Measurements from ENCODE around the gene JMJD1C. TPM values are rescaled to one million over a fixed set of nuclear protein-coding genes. Genes with fewer than 3 reads are reported as not detected.

Gene JMJD1C
- total and polyA plus RNA-seq, 10 of the 15 experiments (the other 5 are each of a cell fraction or from before 2014, with no cell fraction given), result 31.2 to 83.3 (median 49.5) TPM

DNA sequence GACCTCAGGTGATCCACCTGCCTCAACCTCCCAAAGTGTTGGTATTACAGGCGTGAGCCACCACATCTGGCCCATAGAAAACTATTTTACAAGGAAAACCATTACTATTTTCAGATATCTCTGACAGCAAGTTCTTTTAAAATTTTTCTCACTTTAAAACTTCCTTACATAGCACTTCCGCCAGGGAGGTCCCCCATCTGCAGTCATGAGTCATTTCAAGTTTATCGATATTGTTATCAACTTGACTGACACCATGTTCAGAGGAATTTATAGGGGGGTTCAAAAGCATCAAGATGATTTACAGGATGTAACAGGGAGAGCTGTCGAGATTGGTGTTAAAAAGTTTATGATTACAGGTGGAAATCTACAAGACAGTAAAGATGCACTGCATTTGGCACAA, 243.8 kb downstream of the JMJD1C start:
- no peak overlapping the region for H3K27ac ChIP-seq (ENCODE audit: control insufficient read depth, insufficient read depth)
- no peaks in the 10 kb centered on the region for H4K20me1 ChIP-seq (ENCODE audit: control insufficient read depth, insufficient read depth)
- H3K27me3 ChIP-seq (replicated peaks in 1 of 2; ENCODE audit: control insufficient read depth in 2 of 2, insufficient read depth in 2 of 2, low read length in 1 of 2), result no peaks in the 10 kb centered on the region
- CTCF ChIA-PET, result interaction anchor here (0.7 to 7.8 kb wide), 3 partner anchors 14 to 407 kb away, joined by 3 to 90 read pairs (median 3); no protein-coding TSS in a partner anchor
- BruUV-seq (replicated peaks), result no TSS peak
- WGBS (ENCODE audit: insufficient coverage, insufficient replicate concordance, low lambda C conversion rate, missing lambda C conversion rate), result 20% methylated on average over 4 of the region's 4 CpGs
- FAIRE-seq (no peak), ATAC-seq (peak; percentile 46), DNase-seq (ENCODE audit: low read depth, low spot score) (no peak)
- no peak overlapping the region for H3K4me2 ChIP-seq (ENCODE audit: control insufficient read depth, insufficient read depth)
- POLR2A ChIA-PET, result interaction anchor here (0.6 kb wide), 1 partner anchor 9 kb away, joined by 4 read pairs; no protein-coding TSS in a partner anchor
- intact Hi-C loops (cut with micrococcal nuclease; ENCODE audit: unreplicated experiment) (no loop called here), in situ Hi-C loops (cut with MboI) (no loop called here)
- SMC1A ChIA-PET (ENCODE audit: uncharacterized antibody, unreplicated experiment), result interaction anchor here (0.7 to 1.8 kb wide), 5 partner anchors 24 to 407 kb away, joined by 3 to 5 read pairs (median 4); no protein-coding TSS in a partner anchor
- peaks cover 0 to 4% of the 10 kb centered on the region in 2 experiments; a peak in 1 of 4 replicates for H3K36me3 ChIP-seq (ENCODE audit: control insufficient read depth in 2 of 2, insufficient read depth in 2 of 2, low read length in 1 of 2)
- peaks cover 2% of the 10 kb centered on the region; the same call in 2 of the 3 replicates for H3K9me3 ChIP-seq (replicated peaks; ENCODE audit: control insufficient read depth, insufficient read depth, low read length)
- RAD21 ChIA-PET (ENCODE audit: unreplicated experiment), result no interaction called here
- no peak overlapping the region for H3K4me3 ChIP-seq
- H3K79me2 ChIP-seq (ENCODE audit: control insufficient read depth, insufficient read depth, low read length), result peaks cover 68% of the 10 kb centered on the region
- no peak overlapping the region for H2AFZ ChIP-seq (ENCODE audit: control insufficient read depth, low read depth, low read length)
- H3K9ac ChIP-seq (ENCODE audit: control insufficient read depth, insufficient read depth, low read length), result no peak overlapping the region
- H3K4me1 ChIP-seq (ENCODE audit: control insufficient read depth, insufficient read depth, low read length), result peaks cover 17% of the 10 kb centered on the region
- TF ChIP-seq, protein P1, sequence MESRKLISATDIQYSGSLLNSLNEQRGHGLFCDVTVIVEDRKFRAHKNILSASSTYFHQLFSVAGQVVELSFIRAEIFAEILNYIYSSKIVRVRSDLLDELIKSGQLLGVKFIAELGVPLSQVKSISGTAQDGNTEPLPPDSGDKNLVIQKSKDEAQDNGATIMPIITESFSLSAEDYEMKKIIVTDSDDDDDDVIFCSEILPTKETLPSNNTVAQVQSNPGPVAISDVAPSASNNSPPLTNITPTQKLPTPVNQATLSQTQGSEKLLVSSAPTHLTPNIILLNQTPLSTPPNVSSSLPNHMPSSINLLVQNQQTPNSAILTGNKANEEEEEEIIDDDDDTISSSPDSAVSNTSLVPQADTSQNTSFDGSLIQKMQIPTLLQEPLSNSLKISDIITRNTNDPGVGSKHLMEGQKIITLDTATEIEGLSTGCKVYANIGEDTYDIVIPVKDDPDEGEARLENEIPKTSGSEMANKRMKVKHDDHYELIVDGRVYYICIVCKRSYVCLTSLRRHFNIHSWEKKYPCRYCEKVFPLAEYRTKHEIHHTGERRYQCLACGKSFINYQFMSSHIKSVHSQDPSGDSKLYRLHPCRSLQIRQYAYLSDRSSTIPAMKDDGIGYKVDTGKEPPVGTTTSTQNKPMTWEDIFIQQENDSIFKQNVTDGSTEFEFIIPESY (IDR thresholded peaks at IDR 0.05), result no peak
- TF ChIP-seq SRF (IDR thresholded peaks at IDR 0.05; ENCODE audit: low read depth in 2 of 2, low read length in 2 of 2), result peak; percentile 29 to 92; a peak in 3 of 4 replicates
- no peak for TF ChIP-seq CHD1 (IDR thresholded peaks at IDR 0.05; ENCODE audit: low read depth, low read length)
- no peak for TF ChIP-seq CBFB (IDR thresholded peaks at IDR 0.05; ENCODE audit: low read depth)
- TF ChIP-seq, protein P2, sequence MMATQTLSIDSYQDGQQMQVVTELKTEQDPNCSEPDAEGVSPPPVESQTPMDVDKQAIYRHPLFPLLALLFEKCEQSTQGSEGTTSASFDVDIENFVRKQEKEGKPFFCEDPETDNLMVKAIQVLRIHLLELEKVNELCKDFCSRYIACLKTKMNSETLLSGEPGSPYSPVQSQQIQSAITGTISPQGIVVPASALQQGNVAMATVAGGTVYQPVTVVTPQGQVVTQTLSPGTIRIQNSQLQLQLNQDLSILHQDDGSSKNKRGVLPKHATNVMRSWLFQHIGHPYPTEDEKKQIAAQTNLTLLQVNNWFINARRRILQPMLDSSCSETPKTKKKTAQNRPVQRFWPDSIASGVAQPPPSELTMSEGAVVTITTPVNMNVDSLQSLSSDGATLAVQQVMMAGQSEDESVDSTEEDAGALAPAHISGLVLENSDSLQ (IDR thresholded peaks at IDR 0.05), result peak; percentile 85
- TF ChIP-seq, protein P3, sequence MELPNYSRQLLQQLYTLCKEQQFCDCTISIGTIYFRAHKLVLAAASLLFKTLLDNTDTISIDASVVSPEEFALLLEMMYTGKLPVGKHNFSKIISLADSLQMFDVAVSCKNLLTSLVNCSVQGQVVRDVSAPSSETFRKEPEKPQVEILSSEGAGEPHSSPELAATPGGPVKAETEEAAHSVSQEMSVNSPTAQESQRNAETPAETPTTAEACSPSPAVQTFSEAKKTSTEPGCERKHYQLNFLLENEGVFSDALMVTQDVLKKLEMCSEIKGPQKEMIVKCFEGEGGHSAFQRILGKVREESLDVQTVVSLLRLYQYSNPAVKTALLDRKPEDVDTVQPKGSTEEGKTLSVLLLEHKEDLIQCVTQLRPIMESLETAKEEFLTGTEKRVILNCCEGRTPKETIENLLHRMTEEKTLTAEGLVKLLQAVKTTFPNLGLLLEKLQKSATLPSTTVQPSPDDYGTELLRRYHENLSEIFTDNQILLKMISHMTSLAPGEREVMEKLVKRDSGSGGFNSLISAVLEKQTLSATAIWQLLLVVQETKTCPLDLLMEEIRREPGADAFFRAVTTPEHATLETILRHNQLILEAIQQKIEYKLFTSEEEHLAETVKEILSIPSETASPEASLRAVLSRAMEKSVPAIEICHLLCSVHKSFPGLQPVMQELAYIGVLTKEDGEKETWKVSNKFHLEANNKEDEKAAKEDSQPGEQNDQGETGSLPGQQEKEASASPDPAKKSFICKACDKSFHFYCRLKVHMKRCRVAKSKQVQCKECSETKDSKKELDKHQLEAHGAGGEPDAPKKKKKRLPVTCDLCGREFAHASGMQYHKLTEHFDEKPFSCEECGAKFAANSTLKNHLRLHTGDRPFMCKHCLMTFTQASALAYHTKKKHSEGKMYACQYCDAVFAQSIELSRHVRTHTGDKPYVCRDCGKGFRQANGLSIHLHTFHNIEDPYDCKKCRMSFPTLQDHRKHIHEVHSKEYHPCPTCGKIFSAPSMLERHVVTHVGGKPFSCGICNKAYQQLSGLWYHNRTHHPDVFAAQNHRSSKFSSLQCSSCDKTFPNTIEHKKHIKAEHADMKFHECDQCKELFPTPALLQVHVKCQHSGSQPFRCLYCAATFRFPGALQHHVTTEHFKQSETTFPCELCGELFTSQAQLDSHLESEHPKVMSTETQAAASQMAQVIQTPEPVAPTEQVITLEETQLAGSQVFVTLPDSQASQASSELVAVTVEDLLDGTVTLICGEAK (IDR thresholded peaks at IDR 0.05; ENCODE audit: borderline replicate concordance), result no peak
- no peak for TF ChIP-seq JUND (IDR thresholded peaks at IDR 0.05; ENCODE audit: low read depth, low read length)
- no peak for TF ChIP-seq SMAD1 (IDR thresholded peaks at IDR 0.05; ENCODE audit: low read depth, partially characterized antibody)
- no peak for TF ChIP-seq TAF1 (IDR thresholded peaks at IDR 0.05; ENCODE audit: borderline replicate concordance, low read depth, low read length)
- peak in 1 of 2 experiments; percentile 53; a peak in 1 of 4 replicates for TF ChIP-seq ETV6 (conservative IDR thresholded peaks at IDR 0.05 in 1 of 2, IDR thresholded peaks at IDR 0.05 in 1 of 2; ENCODE audit: borderline replicate concordance in 1 of 2, low read depth in 1 of 2)
- TF ChIP-seq, protein P4, sequence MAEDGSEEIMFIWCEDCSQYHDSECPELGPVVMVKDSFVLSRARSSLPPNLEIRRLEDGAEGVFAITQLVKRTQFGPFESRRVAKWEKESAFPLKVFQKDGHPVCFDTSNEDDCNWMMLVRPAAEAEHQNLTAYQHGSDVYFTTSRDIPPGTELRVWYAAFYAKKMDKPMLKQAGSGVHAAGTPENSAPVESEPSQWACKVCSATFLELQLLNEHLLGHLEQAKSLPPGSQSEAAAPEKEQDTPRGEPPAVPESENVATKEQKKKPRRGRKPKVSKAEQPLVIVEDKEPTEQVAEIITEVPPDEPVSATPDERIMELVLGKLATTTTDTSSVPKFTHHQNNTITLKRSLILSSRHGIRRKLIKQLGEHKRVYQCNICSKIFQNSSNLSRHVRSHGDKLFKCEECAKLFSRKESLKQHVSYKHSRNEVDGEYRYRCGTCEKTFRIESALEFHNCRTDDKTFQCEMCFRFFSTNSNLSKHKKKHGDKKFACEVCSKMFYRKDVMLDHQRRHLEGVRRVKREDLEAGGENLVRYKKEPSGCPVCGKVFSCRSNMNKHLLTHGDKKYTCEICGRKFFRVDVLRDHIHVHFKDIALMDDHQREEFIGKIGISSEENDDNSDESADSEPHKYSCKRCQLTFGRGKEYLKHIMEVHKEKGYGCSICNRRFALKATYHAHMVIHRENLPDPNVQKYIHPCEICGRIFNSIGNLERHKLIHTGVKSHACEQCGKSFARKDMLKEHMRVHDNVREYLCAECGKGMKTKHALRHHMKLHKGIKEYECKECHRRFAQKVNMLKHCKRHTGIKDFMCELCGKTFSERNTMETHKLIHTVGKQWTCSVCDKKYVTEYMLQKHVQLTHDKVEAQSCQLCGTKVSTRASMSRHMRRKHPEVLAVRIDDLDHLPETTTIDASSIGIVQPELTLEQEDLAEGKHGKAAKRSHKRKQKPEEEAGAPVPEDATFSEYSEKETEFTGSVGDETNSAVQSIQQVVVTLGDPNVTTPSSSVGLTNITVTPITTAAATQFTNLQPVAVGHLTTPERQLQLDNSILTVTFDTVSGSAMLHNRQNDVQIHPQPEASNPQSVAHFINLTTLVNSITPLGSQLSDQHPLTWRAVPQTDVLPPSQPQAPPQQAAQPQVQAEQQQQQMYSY (CRISPR knock-in tag; IDR thresholded peaks at IDR 0.05), result no peak
- no peak for TF ChIP-seq MTA3 (IDR thresholded peaks at IDR 0.05; ENCODE audit: borderline replicate concordance, low read length)

All from GM12878 (cell line).